Fibroblast of peridontal ligament (primary cell): ENCODE data around the gene CDIPT.
"Not testable (repeated sequence)": the region's sequence is repeated elsewhere in the genome, so short reads cannot be mapped to it uniquely, and the experiment has no call there.

ENCODE experiments used
- DNase-seq: peaks from one replicate; pipeline ENCODE4 v3.0.0-alpha.2; 2010; ENCODE audit errors: extremely low read depth

CDIPT gene

DNA sequence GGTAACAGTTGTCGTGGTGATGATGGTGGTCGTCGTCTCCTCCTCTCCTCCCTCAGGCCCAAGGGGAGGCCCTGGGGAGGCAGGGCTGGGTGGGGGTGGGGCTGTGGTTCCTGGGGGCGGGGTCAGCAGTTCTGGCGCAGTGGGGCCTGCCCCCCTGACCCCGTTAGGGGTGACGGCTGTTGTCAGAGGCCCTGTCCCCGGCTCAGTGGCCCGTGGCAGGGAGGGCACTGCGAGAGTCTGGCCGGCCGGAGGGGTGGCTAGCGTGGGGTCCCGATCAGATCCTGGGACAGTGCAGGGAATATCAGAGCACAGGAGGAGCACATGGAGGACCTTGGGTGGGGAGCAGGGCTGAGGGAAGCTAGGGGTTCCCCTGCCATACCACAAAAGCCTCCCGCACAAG lies 33.8 kb upstream of the CDIPT start:
- DNase-seq, result no peak

DNA sequence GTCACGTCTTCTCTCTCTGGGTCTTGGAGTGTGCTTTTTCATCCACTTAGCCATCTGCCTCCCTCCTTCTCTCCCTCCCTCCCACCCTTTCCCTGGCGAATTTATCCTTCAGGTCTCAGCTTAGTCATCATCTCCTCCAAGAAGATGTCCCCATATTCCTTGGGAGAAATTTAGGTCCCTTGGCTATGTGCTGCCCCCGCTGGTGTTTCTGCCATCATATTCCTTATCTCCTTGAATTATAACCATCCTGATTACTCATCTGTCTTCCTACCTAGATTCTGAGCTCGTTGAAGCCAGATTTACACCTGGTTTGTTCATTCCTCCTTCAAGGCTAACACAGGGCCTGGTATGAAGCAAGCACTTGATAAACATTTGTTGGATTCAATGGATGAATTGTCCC lies 31.3 kb upstream of the CDIPT start:
- no peak for DNase-seq

DNA sequence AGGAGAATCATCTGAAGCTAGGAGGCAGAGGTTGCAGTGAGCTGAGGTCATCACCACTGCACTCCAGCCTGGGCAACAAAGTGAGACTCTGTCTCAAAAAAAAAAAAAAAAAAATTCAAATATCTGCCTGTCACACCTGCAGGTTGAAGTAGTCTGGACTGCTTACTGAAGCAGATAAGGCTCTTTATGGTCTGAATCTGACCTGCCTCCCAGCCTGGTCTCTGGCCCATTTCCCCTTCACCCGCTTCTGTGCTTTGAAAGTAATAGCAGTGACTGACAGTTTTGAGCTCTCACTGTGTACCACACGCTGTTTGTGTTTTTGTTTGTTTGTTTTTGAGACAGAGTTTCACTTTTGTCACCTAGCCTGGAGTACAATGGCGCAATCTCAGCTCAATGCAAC lies 30.5 kb upstream of the CDIPT start:
- DNase-seq, result no peak

- no peak for DNase-seq
Observed at GRCh38 chr16:29892458-29892813, 29.4 kb upstream of the CDIPT start.

DNA sequence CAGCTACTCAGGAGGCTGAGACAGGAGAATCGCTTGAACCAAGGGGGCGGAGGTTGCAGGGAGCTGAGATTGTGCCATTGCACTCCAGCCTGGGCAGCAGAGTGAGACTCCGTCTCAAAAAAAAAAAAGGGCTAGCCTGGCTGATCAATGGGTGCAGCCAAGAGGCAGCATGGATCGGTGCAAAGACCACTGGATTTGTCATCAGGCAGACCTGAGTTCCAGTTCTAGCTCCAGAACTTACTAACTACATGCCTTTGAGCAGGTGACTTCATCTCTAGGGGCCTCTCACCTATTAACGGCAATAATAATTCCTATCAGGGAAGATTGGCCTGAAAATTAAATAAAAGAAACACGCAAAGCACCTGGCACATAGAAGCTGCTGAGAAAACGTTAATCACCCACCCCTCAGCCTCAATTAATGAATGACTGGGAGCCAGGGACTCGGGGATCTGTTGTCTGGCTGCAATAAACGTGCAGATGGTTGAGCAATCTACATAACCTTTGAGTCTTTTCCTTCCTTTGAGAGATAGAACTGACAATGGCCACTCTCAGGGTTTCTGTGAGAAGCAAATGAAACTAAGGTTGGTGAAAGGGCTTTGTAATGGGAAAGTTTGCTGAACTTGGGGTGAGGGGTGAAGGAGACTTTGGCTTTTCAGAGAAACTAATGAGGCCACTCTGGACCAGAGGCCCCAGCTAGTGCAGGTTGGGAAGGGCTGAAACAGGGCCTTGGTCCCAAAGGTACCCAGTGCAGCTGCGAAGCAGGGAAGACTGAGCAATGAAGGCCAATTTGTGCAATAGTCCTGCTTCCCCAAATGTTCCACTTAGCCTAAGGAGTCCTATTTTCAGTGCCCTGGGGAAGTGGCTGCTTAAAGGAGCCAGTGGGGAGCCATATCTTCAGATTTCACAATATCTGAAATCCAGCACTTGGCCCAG lies 28.8 kb upstream of the CDIPT start:
- no peak for DNase-seq

DNA sequence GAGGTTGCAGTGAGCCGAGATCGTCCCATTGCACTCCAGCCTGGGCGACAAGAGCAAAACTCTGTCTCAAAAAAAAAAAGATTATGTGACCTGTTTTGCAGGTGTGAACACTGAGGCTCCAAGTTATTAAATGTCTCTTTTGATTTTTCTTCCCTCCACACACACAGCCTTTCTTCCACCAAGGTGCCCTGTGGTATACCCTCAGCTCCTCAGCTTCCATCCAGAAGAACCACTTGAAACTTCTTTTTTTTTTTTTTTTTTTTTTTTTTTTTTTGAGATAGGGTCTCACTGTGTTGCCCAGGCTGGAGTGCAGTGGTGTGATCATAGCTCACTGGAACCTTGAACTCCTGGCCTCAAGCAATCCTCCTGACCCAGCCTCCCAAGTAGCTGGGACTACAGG lies 26.3 kb upstream of the CDIPT start:
- DNase-seq, result not testable (repeated sequence)

DNA sequence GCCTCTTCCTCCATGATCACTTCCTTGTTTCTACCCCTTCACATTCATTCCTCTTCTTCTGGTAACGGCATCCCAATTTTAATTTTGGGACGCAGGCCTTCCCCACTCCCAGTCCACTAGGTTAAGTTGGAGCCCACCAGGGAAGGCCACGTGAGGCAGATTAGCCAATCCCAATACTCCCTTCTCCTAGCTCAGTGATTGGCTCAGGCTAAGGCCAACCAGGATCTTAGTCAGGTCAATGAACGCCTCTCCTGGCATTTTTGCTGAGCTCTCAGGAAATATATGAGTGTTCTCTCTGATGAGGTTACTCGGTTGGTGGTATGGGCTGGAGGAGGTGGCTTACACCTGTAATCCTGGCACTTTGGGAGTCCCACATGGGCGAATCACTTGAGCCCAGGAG lies 21.0 kb upstream of the CDIPT start:
- no peak for DNase-seq

- no peak for DNase-seq
Observed at GRCh38 chr16:29881050-29881449, 18.0 kb upstream of the CDIPT start.

- DNase-seq, result no peak
Observed at GRCh38 chr16:29878172-29878571, 15.1 kb upstream of the CDIPT start.

DNA sequence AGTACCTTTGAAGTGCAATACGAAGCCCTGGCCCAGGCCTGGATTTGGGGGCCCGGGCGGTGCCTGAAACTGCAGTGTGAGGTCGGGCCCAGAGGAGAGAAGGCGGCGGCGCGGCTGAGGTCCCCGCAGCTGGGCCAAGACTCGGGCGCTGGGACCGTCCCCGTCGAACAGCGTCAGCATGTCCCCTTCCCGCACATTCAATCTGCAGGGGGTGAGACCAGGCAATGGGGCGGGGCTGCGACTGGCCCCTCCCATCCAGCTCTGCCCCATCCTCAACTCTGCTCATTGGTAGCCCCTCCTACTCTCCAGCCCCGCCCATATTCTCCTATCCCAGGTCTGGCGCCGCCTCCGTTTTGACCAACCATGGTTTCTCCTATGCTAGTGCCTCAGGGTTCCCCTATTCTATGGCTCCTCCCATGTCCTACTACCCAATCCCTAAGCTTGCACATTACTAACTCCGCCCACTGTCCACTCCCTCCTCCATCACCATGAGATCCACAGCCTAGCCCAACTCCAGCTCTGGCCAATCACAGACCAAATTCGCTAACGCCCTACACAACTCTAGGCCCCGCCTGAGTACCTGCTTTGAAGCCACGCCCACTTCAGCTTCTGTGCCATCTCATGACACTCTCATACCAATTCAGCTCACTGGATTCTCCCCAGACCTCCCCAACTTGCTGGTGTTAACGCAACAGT lies 14.4 kb upstream of the CDIPT start:
- no peak for DNase-seq

GRCh38 chr16:29876594-29877249 lies 13.7 kb upstream of the CDIPT start:
- no peak for DNase-seq

- DNase-seq, result no peak
Observed at GRCh38 chr16:29876217-29876593, 13.2 kb upstream of the CDIPT start.

DNA sequence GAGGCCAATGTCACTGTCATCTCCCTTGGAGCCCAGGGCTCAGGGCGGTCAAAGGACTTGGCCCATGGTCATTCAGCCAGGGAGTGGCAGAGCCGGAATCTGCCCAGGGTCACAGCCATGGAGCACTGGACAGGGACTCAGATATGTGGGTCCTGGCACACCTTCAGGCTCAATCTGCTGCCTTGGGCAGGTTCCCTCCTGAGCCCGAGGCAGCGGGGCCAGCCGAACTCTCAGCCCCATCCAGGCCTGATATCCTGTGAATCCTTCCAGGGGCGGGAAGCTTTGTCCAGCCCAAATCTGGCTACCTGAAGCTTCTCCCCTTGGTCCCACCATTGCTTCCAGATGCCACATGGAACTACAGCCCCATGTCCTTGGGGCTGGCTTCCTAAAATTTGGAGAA lies 12.2 kb upstream of the CDIPT start:
- DNase-seq, result no peak

- no peak for DNase-seq
Observed at GRCh38 chr16:29873319-29873718, 10.3 kb upstream of the CDIPT start.

DNA sequence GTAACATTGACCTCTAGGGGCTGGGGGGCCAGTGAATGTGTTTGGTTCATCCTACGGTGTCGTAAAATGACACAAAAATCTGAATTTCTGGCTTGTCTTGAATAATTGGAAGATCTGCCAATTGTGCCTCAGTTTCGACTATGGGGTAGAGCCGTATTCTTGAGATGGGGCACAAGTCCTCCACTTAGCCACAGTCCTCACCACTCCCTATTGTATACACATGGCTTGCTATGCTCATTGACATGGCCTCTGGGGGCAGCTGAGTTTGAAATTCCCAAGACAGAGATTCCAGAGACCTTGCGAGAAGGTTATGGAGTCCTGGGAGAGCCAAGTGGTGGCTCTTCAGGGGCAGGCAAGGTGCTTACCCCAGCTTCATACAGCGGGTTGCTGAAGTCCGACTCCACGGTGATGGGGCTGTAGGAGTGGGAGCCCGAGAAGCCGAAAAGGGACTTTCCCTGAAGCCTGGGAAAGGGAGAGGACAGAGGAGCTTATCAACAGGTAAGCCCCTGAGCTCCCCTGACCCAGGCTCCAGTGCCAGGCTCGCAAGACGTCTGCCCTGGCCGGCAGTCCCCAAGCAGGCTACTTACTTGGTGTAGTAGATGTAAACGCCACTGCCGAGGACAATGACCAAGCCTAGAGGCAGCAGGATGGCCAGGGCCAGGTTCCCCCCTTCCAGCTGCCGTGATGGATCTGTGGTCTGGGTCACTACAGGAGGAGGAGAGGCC lies 9.0 kb upstream of the CDIPT start:
- no peak for DNase-seq

GRCh38 chr16:29869067-29869466 lies 6.0 kb upstream of the CDIPT start:
- not testable (repeated sequence) for DNase-seq

- DNase-seq, result no peak
Observed at GRCh38 chr16:29868396-29869009, 5.5 kb upstream of the CDIPT start.

GRCh38 chr16:29864205-29864604 lies 1.2 kb upstream of the CDIPT start:
- DNase-seq, result no peak

- DNase-seq, result no peak
Observed at GRCh38 chr16:29863669-29863984, 601 bp upstream of the CDIPT start.

DNA sequence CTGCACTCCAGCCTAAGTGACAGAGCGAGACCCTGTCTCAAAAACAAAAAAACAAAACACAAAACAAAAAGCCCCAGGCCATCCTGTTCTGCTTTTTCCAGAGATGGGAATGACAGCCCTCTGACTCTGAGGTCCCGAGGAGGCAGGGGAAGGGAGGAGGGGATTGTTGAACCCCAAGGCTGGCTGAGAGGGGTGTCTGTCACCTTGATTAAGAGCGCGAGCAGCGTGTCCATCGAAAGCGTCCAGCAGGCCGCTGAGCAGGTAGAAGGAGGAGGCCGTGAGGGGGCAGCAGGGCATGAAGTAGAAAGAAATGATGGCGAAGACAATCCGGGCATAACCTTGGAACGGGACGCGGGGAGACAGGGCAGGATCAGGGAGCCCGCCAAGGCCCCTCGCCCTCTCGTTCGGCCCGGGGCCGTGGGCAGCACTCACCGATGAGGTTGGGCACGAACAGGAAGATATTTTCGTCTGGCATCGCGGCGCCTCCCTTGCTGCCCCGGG lies 593 bp downstream of the CDIPT start:
- DNase-seq, result no peak

GRCh38 chr16:29860218-29860617 lies 2.8 kb downstream of the CDIPT start:
- DNase-seq, result no peak

- DNase-seq, result no peak
Observed at GRCh38 chr16:29858974-29859373, 4.1 kb downstream of the CDIPT start.
